Spleen (tissue), 11 donors: Measurements from ENCODE around the gene SETX. TPM values are rescaled to one million over a fixed set of nuclear protein-coding genes. Genes with fewer than 3 reads are reported as not detected.

Source experiments
- DNase-seq: peaks from one replicate; pipeline ENCODE4 v3.0.0-alpha.2; 2020
- H3K27ac ChIP-seq, 8 donors: fragments of 200-600 bp; sonication (generic) in 7 of 8; 1 replicate in 4 of 8; 2 replicates in 4 of 8; pipeline versions ENCODE4 v1.5.0 to v1.8.0; 2016 to 2021; ENCODE audit warnings: inconsistent platforms in 4 of 8, mild to moderate bottlenecking in 4 of 8, moderate library complexity in 1 of 8
- H3K27me3 ChIP-seq, 7 donors: fragments of 200-600 bp; sonication (generic) in 6 of 7; replicated peaks in 1 of 7; 1 replicate in 4 of 7; 2 replicates in 3 of 7; pipeline versions ENCODE4 v1.5.0 to v1.8.0; 2016 to 2021; ENCODE audit warnings: inconsistent platforms in 3 of 7, mild to moderate bottlenecking in 1 of 7
- H3K36me3 ChIP-seq, 6 donors: fragments of 200-600 bp; sonication (generic) in 5 of 6; 1 replicate in 4 of 6; 2 replicates in 2 of 6; pipeline versions ENCODE4 v1.5.0 to v1.8.0; 2016 to 2021; ENCODE audit warnings: inconsistent platforms in 2 of 6
- H3K4me1 ChIP-seq, 6 donors: fragments of 200-600 bp; sonication (generic) in 5 of 6; 1 replicate in 3 of 6; 2 replicates in 3 of 6; pipeline versions ENCODE4 v1.5.0 to v1.8.0; 2016 to 2021; ENCODE audit warnings: inconsistent platforms in 3 of 6
- H3K4me3 ChIP-seq, 8 donors: fragments of 200-600 bp; sonication (generic) in 7 of 8; 1 replicate in 4 of 8; 2 replicates in 4 of 8; pipeline versions ENCODE4 v1.5.0 to v1.8.0; 2016 to 2021; ENCODE audit warnings: inconsistent platforms in 4 of 8, mild to moderate bottlenecking in 4 of 8, moderate library complexity in 2 of 8
- H3K9me3 ChIP-seq, 8 donors: fragments of 200-600 bp; sonication (generic) in 7 of 8; 1 replicate in 4 of 8; 2 replicates in 4 of 8; pipeline versions ENCODE4 v1.5.0 to v1.8.0; 2016 to 2021; ENCODE audit warnings: inconsistent platforms in 4 of 8
- POLR2A ChIP-seq, 3 donors: fragments of 450-650 bp; IDR thresholded peaks; one replicate each; pipeline ENCODE4 v1.5.1; 2017; ENCODE audit warnings: antibody characterized with exemption in 3 of 3, mild to moderate bottlenecking in 1 of 3
- POLR2AphosphoS5 ChIP-seq, 3 donors: sonication (generic); formaldehyde crosslinking; IDR thresholded peaks; one replicate each; pipeline ENCODE4 v1.5.1; 2017; ENCODE audit warnings: antibody characterized with exemption in 3 of 3
- WGBS, 5 donors: extraction: QIAGEN DNeasy Blood & Tissue Kit in 3 of 5; methylation state at CpG; one replicate each; pipeline versions ENCODE4 v1.1.5 to v1.1.7; 2013 to 2018; 5-methylcytosine and 5-hydroxymethylcytosine counted together
- intact Hi-C: fragments of 100-400 bp; cut with DNase I; formaldehyde crosslinking; loops from one replicate; pipeline ENCODE4 v1.15.0; 2023; ENCODE audit warnings: low total_unique reads
- polyA plus RNA-seq, 3 donors: library from polyadenylated mRNA; stranded (reverse); fragments of 200-250 nt; gene quantifications; one replicate each; pipeline ENCODE4 v1.2.1, GENCODE V29; 2013
- total RNA-seq, 7 donors: library from RNA; depleted of rRNA in 3 of 7; stranded (reverse); fragments of >200 nt in 3 of 7; fragmentation: NEBNext Ultra II Directional in 4 of 7; extraction: Animal tissue kit (Norgen Biotek cat#: 25700) in 4 of 7; gene quantifications; one replicate each; pipeline versions ENCODE4 v1.1.0 to v1.2.1, GENCODE V29; 2016 to 2021
- TF ChIP-seq, protein P1 (sequence below), 11 experiments: fragments of 200-600 bp in 7 of 11; fragments of 450-650 bp in 4 of 11; sonication (generic) in 4 of 11; IDR thresholded peaks in 8 of 11; conservative IDR thresholded peaks in 3 of 11; 1 replicate in 7 of 11; 2 replicates in 4 of 11; pipeline versions ENCODE4 v1.4.0 to v1.8.0; 2016 to 2021; ENCODE audit warnings: antibody characterized with exemption in 11 of 11, inconsistent platforms in 4 of 11, mild to moderate bottlenecking in 1 of 11
- donor health status: healthy with polysubstance abuse.
- donor health status: DM: no; HTN: no; CAD: no; lungs with moderate emphysema.
- donor health status: DM: no; HTN: no; CAD: no.
- donor health status: Bipolar disorder and iron deficiency.
- donor health status: healthy.
- donor health status: DM: no; HTN: no; CAD: no.
- donor health status: DM: yes; HTN: yes; CAD: no.

Gene SETX
- total and polyA plus RNA-seq, 10 donors = 27.0 to 154 (median 104) TPM

GRCh38 chr9:132309056-132309455, 45.7 kb downstream of the SETX start:
- intact Hi-C loops = no loop called here

DNA sequence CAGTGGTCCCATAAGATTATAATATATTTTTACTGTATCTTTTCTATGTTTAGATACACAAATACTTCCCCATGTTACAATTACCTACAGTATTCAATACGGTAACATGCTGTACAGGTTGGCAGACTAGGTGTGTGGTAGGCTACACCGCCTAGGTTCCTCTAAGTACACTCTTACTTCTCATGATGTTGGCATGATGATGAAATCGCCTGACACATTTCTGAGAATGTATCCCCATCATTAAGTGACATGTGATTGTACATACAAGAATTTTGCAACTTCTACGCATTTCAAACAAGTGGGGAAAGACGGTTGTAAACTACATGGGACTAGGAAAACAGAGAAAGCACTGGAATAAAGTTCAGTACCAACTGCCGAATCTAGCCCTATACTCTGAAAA, 53.3 kb downstream of the SETX start:
- no peak for DNase-seq
- H3K9me3 ChIP-seq = no peaks in the 10 kb centered on the region
- no peaks in the 10 kb centered on the region for H3K27me3 ChIP-seq
- peaks cover 7 to 100% (median 87%) of the 10 kb centered on the region in 6 donors for H3K36me3 ChIP-seq
- H3K4me3 ChIP-seq = no peak overlapping the region
- peaks cover 0 to 31% (median 0%) of the 10 kb centered on the region in 6 donors for H3K4me1 ChIP-seq
- intact Hi-C loops = no loop called here
- TF ChIP-seq, protein P1, sequence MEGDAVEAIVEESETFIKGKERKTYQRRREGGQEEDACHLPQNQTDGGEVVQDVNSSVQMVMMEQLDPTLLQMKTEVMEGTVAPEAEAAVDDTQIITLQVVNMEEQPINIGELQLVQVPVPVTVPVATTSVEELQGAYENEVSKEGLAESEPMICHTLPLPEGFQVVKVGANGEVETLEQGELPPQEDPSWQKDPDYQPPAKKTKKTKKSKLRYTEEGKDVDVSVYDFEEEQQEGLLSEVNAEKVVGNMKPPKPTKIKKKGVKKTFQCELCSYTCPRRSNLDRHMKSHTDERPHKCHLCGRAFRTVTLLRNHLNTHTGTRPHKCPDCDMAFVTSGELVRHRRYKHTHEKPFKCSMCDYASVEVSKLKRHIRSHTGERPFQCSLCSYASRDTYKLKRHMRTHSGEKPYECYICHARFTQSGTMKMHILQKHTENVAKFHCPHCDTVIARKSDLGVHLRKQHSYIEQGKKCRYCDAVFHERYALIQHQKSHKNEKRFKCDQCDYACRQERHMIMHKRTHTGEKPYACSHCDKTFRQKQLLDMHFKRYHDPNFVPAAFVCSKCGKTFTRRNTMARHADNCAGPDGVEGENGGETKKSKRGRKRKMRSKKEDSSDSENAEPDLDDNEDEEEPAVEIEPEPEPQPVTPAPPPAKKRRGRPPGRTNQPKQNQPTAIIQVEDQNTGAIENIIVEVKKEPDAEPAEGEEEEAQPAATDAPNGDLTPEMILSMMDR (IDR thresholded peaks at IDR 0.05 in 8 of 11, conservative IDR thresholded peaks at IDR 0.05 in 3 of 11) = no peak
- TF ChIP-seq POLR2AphosphoS5 (IDR thresholded peaks at IDR 0.05) = no peak
- TF ChIP-seq POLR2A (IDR thresholded peaks at IDR 0.05) = no peak
- 84 to 97% (median 91%) methylated on average over 6 of the region's 6 CpGs for WGBS, 5 donors
- H3K27ac ChIP-seq = no peak overlapping the region

More at GRCh38 chr9:132309056-132309455, 45.7 kb downstream of the SETX start:
- no peak overlapping the region for H3K27ac ChIP-seq
- 91 to 98% (median 97%) methylated on average over 5 of the region's 5 CpGs for WGBS, 5 donors
- H3K9me3 ChIP-seq = no peaks in the 10 kb centered on the region
- no peak for DNase-seq
- H3K4me1 ChIP-seq = peaks cover 0 to 38% (median 7%) of the 10 kb centered on the region in 6 donors
- H3K27me3 ChIP-seq = no peaks in the 10 kb centered on the region
- TF ChIP-seq, protein P1 (IDR thresholded peaks at IDR 0.05 in 8 of 11, conservative IDR thresholded peaks at IDR 0.05 in 3 of 11) = no peak
- no peak for TF ChIP-seq POLR2AphosphoS5 (IDR thresholded peaks at IDR 0.05)
- TF ChIP-seq POLR2A (IDR thresholded peaks at IDR 0.05) = no peak
- H3K4me3 ChIP-seq = no peak overlapping the region
- peaks cover 2 to 100% (median 79%) of the 10 kb centered on the region in 6 donors for H3K36me3 ChIP-seq

DNA sequence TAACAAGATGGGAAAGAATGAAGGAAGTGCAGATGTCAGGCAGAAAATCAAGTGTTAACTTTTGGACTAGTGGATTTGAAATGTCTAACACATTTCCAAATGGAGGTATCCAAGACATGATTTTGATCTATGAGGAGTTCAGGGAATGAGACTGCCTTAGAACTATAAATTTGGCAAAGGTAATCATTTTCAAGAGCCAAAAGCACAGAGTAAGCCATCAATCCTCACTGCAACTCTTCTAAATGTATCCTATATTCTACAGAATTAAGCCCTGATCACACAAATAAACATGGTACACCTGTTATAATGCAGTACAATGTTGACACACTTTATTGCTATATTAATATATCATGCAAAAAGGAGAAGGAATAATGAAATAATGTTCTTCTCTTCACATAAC, 55.6 kb downstream of the SETX start:
- TF ChIP-seq, protein P1 (IDR thresholded peaks at IDR 0.05 in 8 of 11, conservative IDR thresholded peaks at IDR 0.05 in 3 of 11) = no peak
- no peak for TF ChIP-seq POLR2A (IDR thresholded peaks at IDR 0.05)
- no peak for TF ChIP-seq POLR2AphosphoS5 (IDR thresholded peaks at IDR 0.05)
- H3K4me1 ChIP-seq = peaks cover 0 to 23% (median 0%) of the 10 kb centered on the region in 6 donors
- no peaks in the 10 kb centered on the region for H3K27me3 ChIP-seq
- DNase-seq = no peak
- no peak overlapping the region for H3K27ac ChIP-seq
- intact Hi-C loops = no loop called here
- H3K9me3 ChIP-seq = no peaks in the 10 kb centered on the region
- H3K4me3 ChIP-seq = no peak overlapping the region
- H3K36me3 ChIP-seq = peaks cover 7 to 100% (median 92%) of the 10 kb centered on the region in 6 donors

- no peak overlapping the region for H3K4me3 ChIP-seq
- H3K36me3 ChIP-seq = peaks cover 9 to 100% (median 86%) of the 10 kb centered on the region in 6 donors
Observed at GRCh38 chr9:132295181-132295580, 59.6 kb downstream of the SETX start.

More at GRCh38 chr9:132295181-132295580, 59.6 kb downstream of the SETX start:
- H3K4me1 ChIP-seq = peaks cover 0 to 41% (median 10%) of the 10 kb centered on the region in 6 donors
- TF ChIP-seq POLR2A (IDR thresholded peaks at IDR 0.05) = no peak
- TF ChIP-seq, protein P1 (IDR thresholded peaks at IDR 0.05 in 8 of 11, conservative IDR thresholded peaks at IDR 0.05 in 3 of 11) = no peak
- TF ChIP-seq POLR2AphosphoS5 (IDR thresholded peaks at IDR 0.05) = no peak
- intact Hi-C loops = no loop called here
- H3K27me3 ChIP-seq = no peaks in the 10 kb centered on the region
- no peak for DNase-seq
- H3K27ac ChIP-seq = no peak overlapping the region
- H3K9me3 ChIP-seq = no peaks in the 10 kb centered on the region
- WGBS, 5 donors = 93 to 98% (median 94%) methylated on average over 2 of the region's 2 CpGs
